HepG2 (cell line): ENCODE data around the gene OR8B3. TPM values are rescaled to one million over a fixed set of nuclear protein-coding genes. Genes with fewer than 3 reads are reported as not detected.

Experiments used
- ATAC-seq: fragments of 200-7000 bp; cut with Tn5 transposase; 3 replicates; pipeline ENCODE4 v1.9.1; 2020; ENCODE audit warnings: mild to moderate bottlenecking, moderate library complexity
- BruUV-seq: library from RNA; stranded (reverse); fragments of 400-500 nt; replicated peaks from 2 replicates; lab custom pipeline; 2021; lab: Mats Ljungman, UMichigan
- CTCF ChIA-PET: fragments of 300-600 bp; formaldehyde crosslinking; extraction: SDS; loops from one replicate; lab custom pipeline; 2021; ENCODE audit warnings: low total read pairs, inconsistent platforms, low intra/inter-chr PET ratio; lab: Yijun Ruan, JAX
- POLR2A ChIA-PET: fragments of 350-600 bp; sonication (Branson Sonifier 250); formaldehyde crosslinking; loops from one replicate; lab custom pipeline; 2020; ENCODE audit warnings: antibody characterized with exemption, inconsistent platforms; lab: Yijun Ruan, JAX
- DNase-seq: peaks from one replicate; pipeline ENCODE4 v3.0.0-alpha.2; 2015; ENCODE audit warnings: low spot score
- FAIRE-seq: peaks from 3 replicates; lab custom pipeline; 2011; peaks lifted over from hg19 to GRCh38; lab: Jason Lieb, UNC
- H2AFZ ChIP-seq: one replicate; pipeline ENCODE4 v1.6.1; 2011; ENCODE audit warnings: low read length, inconsistent platforms
- H3K27ac ChIP-seq: fragments of 300-600 bp; 3 replicates; pipeline ENCODE4 v1.8.0; 2011; ENCODE audit warnings: mixed run types, mild to moderate bottlenecking, mixed read lengths, low read length, inconsistent platforms; ENCODE audit not compliant: insufficient read depth; ENCODE audit errors: extremely low read length
- H3K27me3 ChIP-seq, 2 experiments: fragments of 200-600 bp in 1 of 2; 2 replicates in 1 of 2; 3 replicates in 1 of 2; pipeline versions ENCODE4 v1.6.0 to v1.8.0; 2011; ENCODE audit warnings: low read length in 2 of 2, mild to moderate bottlenecking in 2 of 2, moderate library complexity in 2 of 2, inconsistent platforms in 1 of 2; ENCODE audit not compliant: insufficient read depth in 2 of 2, control insufficient read depth in 1 of 2
- H3K36me3 ChIP-seq, 2 experiments: fragments of 200-600 bp in 1 of 2; replicated peaks in 1 of 2; 2 replicates in 1 of 2; 3 replicates in 1 of 2; pipeline versions ENCODE4 v1.5.1 to v1.8.0; 2011; ENCODE audit warnings: low read length in 2 of 2, inconsistent platforms in 1 of 2; ENCODE audit not compliant: insufficient read depth in 2 of 2, control insufficient read depth in 1 of 2
- H3K4me1 ChIP-seq: 2 replicates; pipeline ENCODE4 v1.5.1; 2012; ENCODE audit warnings: low read length, inconsistent platforms; ENCODE audit not compliant: insufficient read depth
- H3K4me2 ChIP-seq: 2 replicates; pipeline ENCODE4 v1.6.0; 2011; ENCODE audit warnings: low read depth, low read length, inconsistent platforms
- H3K4me3 ChIP-seq, 3 experiments: fragments of 200-600 bp in 1 of 3; sonication (generic), shearing (Covaris generic) in 1 of 3; replicated peaks in 1 of 3; 2 replicates each; pipeline ENCODE4 v1.5.1; 2011 to 2016; ENCODE audit warnings: low read length in 3 of 3, inconsistent platforms in 2 of 3, low read depth in 2 of 3, mild to moderate bottlenecking in 2 of 3, control low read depth in 1 of 3, mixed read lengths in 1 of 3; ENCODE audit not compliant: insufficient read depth in 1 of 3
- H3K79me2 ChIP-seq: one replicate; pipeline ENCODE4 v1.6.1; 2011; ENCODE audit warnings: low read length, inconsistent platforms; ENCODE audit not compliant: insufficient read depth
- H3K9ac ChIP-seq: 2 replicates; pipeline ENCODE4 v1.6.0; 2011; ENCODE audit warnings: mild to moderate bottlenecking, low read depth, low read length, inconsistent platforms; ENCODE audit not compliant: insufficient read depth
- H3K9me3 ChIP-seq: 2 replicates; pipeline ENCODE4 v1.5.1; 2012; ENCODE audit warnings: mild to moderate bottlenecking, low read length
- H4K20me1 ChIP-seq: 2 replicates; pipeline ENCODE4 v1.6.0; 2011; ENCODE audit warnings: inconsistent platforms, mild to moderate bottlenecking, low read length, moderate library complexity; ENCODE audit not compliant: insufficient read depth
- MAFF ChIP-seq: IDR thresholded peaks from 2 replicates; pipeline ENCODE4 v1.6.1; 2011; ENCODE audit warnings: low read depth, low read length, improper control_type of control experiment
- MAFK ChIP-seq, 2 experiments: IDR thresholded peaks in 1 of 2; conservative IDR thresholded peaks in 1 of 2; 2 replicates each; pipeline ENCODE4 v1.6.1; 2011; ENCODE audit warnings: improper control_type of control experiment in 2 of 2, low read length in 2 of 2
- NFE2L2 ChIP-seq: fragments of 150-350 bp; IDR thresholded peaks from 2 replicates; pipeline ENCODE4 v1.6.1; 2014; ENCODE audit warnings: low read length
- TEAD2 ChIP-seq: sonication (generic); formaldehyde crosslinking; IDR thresholded peaks from 2 replicates; pipeline ENCODE4 v1.9.0; 2021; ENCODE audit warnings: missing genetic modification reagents
- ZKSCAN5 ChIP-seq: sonication (generic); formaldehyde crosslinking; IDR thresholded peaks from 2 replicates; pipeline ENCODE4 v1.5.1; 2020; ENCODE audit warnings: mild to moderate bottlenecking, missing genetic modification reagents
- ZNF160 ChIP-seq: sonication (generic); formaldehyde crosslinking; IDR thresholded peaks from 2 replicates; pipeline ENCODE4 v1.8.0; 2022; ENCODE audit warnings: mild to moderate bottlenecking, inconsistent platforms, missing genetic modification reagents
- ZNF224 ChIP-seq: sonication (generic); formaldehyde crosslinking; IDR thresholded peaks from 2 replicates; pipeline ENCODE4 v1.5.0; 2020; ENCODE audit warnings: mild to moderate bottlenecking, missing genetic modification reagents
- ZNF282 ChIP-seq: fragments of 450-650 bp; IDR thresholded peaks from 2 replicates; pipeline ENCODE4 v1.6.1; 2018; ENCODE audit not compliant: partially characterized antibody
- ZNF329 ChIP-seq: sonication (generic); formaldehyde crosslinking; IDR thresholded peaks from 2 replicates; pipeline ENCODE4 v1.9.0; 2021; ENCODE audit warnings: low read depth, mild to moderate bottlenecking, missing genetic modification reagents
- ZNF34 ChIP-seq: sonication (generic); formaldehyde crosslinking; IDR thresholded peaks from 2 replicates; pipeline ENCODE4 v1.4.0; 2020; ENCODE audit warnings: mild to moderate bottlenecking, missing genetic modification reagents, borderline replicate concordance
- ZNF446 ChIP-seq: sonication (generic); formaldehyde crosslinking; IDR thresholded peaks from 2 replicates; pipeline ENCODE4 v1.5.0; 2020; ENCODE audit warnings: mild to moderate bottlenecking, missing genetic modification reagents
- ZNF564 ChIP-seq: sonication (generic); formaldehyde crosslinking; IDR thresholded peaks from 2 replicates; pipeline ENCODE4 v1.8.1; 2023; ENCODE audit warnings: mild to moderate bottlenecking, missing genetic modification reagents
- ZNF598 ChIP-seq: sonication (generic); formaldehyde crosslinking; IDR thresholded peaks from 2 replicates; pipeline ENCODE4 v1.5.1; 2020; ENCODE audit warnings: mild to moderate bottlenecking, missing genetic modification reagents, borderline replicate concordance
- ZNF761 ChIP-seq: sonication (generic); formaldehyde crosslinking; conservative IDR thresholded peaks from 2 replicates; pipeline ENCODE4 v1.4.0; 2020; ENCODE audit warnings: mild to moderate bottlenecking, missing genetic modification reagents
- ZSCAN30 ChIP-seq: sonication (generic); formaldehyde crosslinking; IDR thresholded peaks from 2 replicates; pipeline ENCODE4 v1.5.0; 2020; ENCODE audit warnings: mild to moderate bottlenecking, missing genetic modification reagents
- WGBS: methylation state at CpG from one replicate; pipeline ENCODE4 v1.1.6; 2017; ENCODE audit warnings: low lambda C conversion rate; 5-methylcytosine and 5-hydroxymethylcytosine counted together
- in situ Hi-C: cut with HindIII; loops from 2 replicates; pipeline ENCODE4 v1.10.0; 2017; ENCODE audit warnings: low pct_unique_long_range_greater_than_20kb; ENCODE audit not compliant: extremely low pct_ligation_motif_present
- intact Hi-C: fragments of 100-400 bp; cut with micrococcal nuclease; formaldehyde crosslinking; loops from one replicate; pipeline ENCODE4 v1.10.0; 2022; ENCODE audit not compliant: unreplicated experiment
- polyA plus RNA-seq, 8 experiments: library from polyadenylated mRNA; depleted of rRNA in 3 of 8; stranded (reverse) in 7 of 8; unstranded in 1 of 8; fragments of >200 nt; fragmentation: Illumina TruSeq in 4 of 8; extraction: Trizol in 4 of 8; gene quantifications; 2 replicates each; pipeline versions ENCODE4 v1.2.1 to v1.2.3, GENCODE V29; 2011 to 2016; ENCODE audit warnings: low read depth in 4 of 8, missing spikeins in 1 of 8, mixed read lengths in 1 of 8; ENCODE audit not compliant: insufficient read depth in 1 of 8
- total RNA-seq, 5 experiments: library from RNA; depleted of rRNA; stranded (reverse); fragments of >200 nt; fragmentation: Illumina TruSeq; extraction: Trizol; gene quantifications; 2 replicates each; pipeline ENCODE4 v1.2.3, GENCODE V29; 2016; ENCODE audit warnings: low read depth in 1 of 5
- TF ChIP-seq, protein P1 (sequence below): sonication (generic); formaldehyde crosslinking; IDR thresholded peaks from 2 replicates; pipeline ENCODE4 v1.5.0; 2020; ENCODE audit warnings: missing genetic modification reagents, mild to moderate bottlenecking, borderline replicate concordance
- TF ChIP-seq, protein P2 (sequence below): sonication (generic); formaldehyde crosslinking; IDR thresholded peaks from 2 replicates; pipeline ENCODE4 v1.4.0; 2020; ENCODE audit warnings: mild to moderate bottlenecking, missing genetic modification reagents, borderline replicate concordance

Gene OR8B3
- total and polyA plus RNA-seq, 2 of the 13 experiments (the other 11 are each of a cell fraction or from before 2014, with no cell fraction given), result not detected

GRCh38 chr11:124424384-124424921 lies 25.6 kb upstream of the OR8B3 start, which contains the start of gene OR8B4 (continued):
- TF ChIP-seq ZNF329 (CRISPR knock-in tag), result no peak
- TF ChIP-seq ZNF446 (CRISPR knock-in tag), result no peak
- no peak for TF ChIP-seq ZKSCAN5 (CRISPR knock-in tag)
- no peak for TF ChIP-seq ZNF160 (CRISPR knock-in tag)
- TF ChIP-seq, protein P1, sequence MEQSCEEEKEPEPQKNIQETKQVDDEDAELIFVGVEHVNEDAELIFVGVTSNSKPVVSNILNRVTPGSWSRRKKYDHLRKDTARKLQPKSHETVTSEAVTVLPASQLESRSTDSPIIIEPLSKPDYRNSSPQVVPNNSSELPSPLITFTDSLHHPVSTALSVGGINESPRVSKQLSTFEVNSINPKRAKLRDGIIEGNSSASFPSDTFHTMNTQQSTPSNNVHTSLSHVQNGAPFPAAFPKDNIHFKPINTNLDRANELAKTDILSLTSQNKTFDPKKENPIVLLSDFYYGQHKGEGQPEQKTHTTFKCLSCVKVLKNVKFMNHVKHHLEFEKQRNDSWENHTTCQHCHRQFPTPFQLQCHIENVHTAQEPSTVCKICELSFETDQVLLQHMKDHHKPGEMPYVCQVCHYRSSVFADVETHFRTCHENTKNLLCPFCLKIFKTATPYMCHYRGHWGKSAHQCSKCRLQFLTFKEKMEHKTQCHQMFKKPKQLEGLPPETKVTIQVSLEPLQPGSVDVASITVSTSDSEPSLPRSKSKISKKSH (CRISPR knock-in tag), result no peak
- peak; percentile 67 to 71 for TF ChIP-seq MAFK (conservative IDR thresholded peaks at IDR 0.05 in 1 of 2, IDR thresholded peaks at IDR 0.05 in 1 of 2; ENCODE audit: low read length in 2 of 2)
- TF ChIP-seq NFE2L2, result peak; percentile 82
- no peak for TF ChIP-seq ZNF761 (CRISPR knock-in tag)
- no peak for TF ChIP-seq TEAD2 (CRISPR knock-in tag)
- TF ChIP-seq ZNF564 (CRISPR knock-in tag), result no peak
- peak; percentile 58; the same call in 1 of the 2 replicates for TF ChIP-seq MAFF
- no peak for TF ChIP-seq ZNF598 (CRISPR knock-in tag)

GRCh38 chr11:124421043-124421442 lies 22.2 kb upstream of the OR8B3 start:
- Histone ChIP-seq H3K36me3 (no peaks in the 10 kb centered on the region), H3K4me1 (no peaks in the 10 kb centered on the region), H3K9me3 (no peaks in the 10 kb centered on the region), H3K27ac (no peak overlapping the region), H3K27me3 (peaks cover 0 to 8% of the 10 kb centered on the region in 2 experiments; a peak in 3 of 5 replicates), H4K20me1 (no peaks in the 10 kb centered on the region), H3K9ac (no peak overlapping the region), H2AFZ (no peak overlapping the region), H3K79me2 (no peaks in the 10 kb centered on the region), H3K4me3 (no peak overlapping the region), H3K4me2 (no peak overlapping the region)
- WGBS, result 4% methylated on average over 4 of the region's 4 CpGs
- ATAC-seq, result no peak
- ChIA-PET POLR2A (no interaction called here), CTCF (no interaction called here)
- in situ Hi-C loops, result no loop called here
- intact Hi-C loops, result no loop called here
- TF ChIP-seq, protein P2, sequence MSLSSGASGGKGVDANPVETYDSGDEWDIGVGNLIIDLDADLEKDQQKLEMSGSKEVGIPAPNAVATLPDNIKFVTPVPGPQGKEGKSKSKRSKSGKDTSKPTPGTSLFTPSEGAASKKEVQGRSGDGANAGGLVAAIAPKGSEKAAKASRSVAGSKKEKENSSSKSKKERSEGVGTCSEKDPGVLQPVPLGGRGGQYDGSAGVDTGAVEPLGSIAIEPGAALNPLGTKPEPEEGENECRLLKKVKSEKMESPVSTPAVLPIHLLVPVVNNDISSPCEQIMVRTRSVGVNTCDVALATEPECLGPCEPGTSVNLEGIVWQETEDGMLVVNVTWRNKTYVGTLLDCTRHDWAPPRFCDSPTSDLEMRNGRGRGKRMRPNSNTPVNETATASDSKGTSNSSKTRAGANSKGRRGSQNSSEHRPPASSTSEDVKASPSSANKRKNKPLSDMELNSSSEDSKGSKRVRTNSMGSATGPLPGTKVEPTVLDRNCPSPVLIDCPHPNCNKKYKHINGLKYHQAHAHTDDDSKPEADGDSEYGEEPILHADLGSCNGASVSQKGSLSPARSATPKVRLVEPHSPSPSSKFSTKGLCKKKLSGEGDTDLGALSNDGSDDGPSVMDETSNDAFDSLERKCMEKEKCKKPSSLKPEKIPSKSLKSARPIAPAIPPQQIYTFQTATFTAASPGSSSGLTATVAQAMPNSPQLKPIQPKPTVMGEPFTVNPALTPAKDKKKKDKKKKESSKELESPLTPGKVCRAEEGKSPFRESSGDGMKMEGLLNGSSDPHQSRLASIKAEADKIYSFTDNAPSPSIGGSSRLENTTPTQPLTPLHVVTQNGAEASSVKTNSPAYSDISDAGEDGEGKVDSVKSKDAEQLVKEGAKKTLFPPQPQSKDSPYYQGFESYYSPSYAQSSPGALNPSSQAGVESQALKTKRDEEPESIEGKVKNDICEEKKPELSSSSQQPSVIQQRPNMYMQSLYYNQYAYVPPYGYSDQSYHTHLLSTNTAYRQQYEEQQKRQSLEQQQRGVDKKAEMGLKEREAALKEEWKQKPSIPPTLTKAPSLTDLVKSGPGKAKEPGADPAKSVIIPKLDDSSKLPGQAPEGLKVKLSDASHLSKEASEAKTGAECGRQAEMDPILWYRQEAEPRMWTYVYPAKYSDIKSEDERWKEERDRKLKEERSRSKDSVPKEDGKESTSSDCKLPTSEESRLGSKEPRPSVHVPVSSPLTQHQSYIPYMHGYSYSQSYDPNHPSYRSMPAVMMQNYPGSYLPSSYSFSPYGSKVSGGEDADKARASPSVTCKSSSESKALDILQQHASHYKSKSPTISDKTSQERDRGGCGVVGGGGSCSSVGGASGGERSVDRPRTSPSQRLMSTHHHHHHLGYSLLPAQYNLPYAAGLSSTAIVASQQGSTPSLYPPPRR, result no peak
- TF ChIP-seq ZSCAN30 (no peak), ZNF34 (CRISPR knock-in tag) (no peak), ZNF282 (no peak), ZNF224 (CRISPR knock-in tag) (no peak)
- FAIRE-seq, result no peak
- no TSS peak for BruUV-seq
- DNase-seq, result no peak
